GM12878 (cell line): Measurements from ENCODE around the gene FGF14. TPM values are rescaled to one million over a fixed set of nuclear protein-coding genes. Genes with fewer than 3 reads are reported as not detected.

Experiments
- ATAC-seq: fragments of 200-7000 bp; cut with Tn5 transposase; 3 replicates; pipeline ENCODE4 v1.9.1; 2020; ENCODE audit warnings: mild to moderate bottlenecking, moderate library complexity
- BruUV-seq: library from RNA; stranded (reverse); fragments of 400-500 nt; replicated peaks from 2 replicates; lab custom pipeline; 2021; lab: Mats Ljungman, UMichigan
- CTCF ChIA-PET: fragments of 300-600 bp; sonication (Branson Sonifier 250); formaldehyde crosslinking; extraction: SDS; loops from one replicate; lab custom pipeline; 2021; ENCODE audit warnings: inconsistent platforms; lab: Yijun Ruan, JAX
- POLR2A ChIA-PET: fragments of 350-600 bp; formaldehyde crosslinking; extraction: SDS; loops from one replicate; lab custom pipeline; 2021; ENCODE audit warnings: inconsistent platforms; lab: Charles Lee
- RAD21 ChIA-PET: fragments of 300-600 bp; sonication (Branson Sonifier 250); formaldehyde crosslinking; loops from one replicate; lab custom pipeline; 2023; ENCODE audit warnings: antibody characterized with exemption; ENCODE audit not compliant: unreplicated experiment; lab: Charles Lee
- SMC1A ChIA-PET: fragments of 300-600 bp; sonication (Branson Sonifier 250); formaldehyde crosslinking; loops from one replicate; lab custom pipeline; 2023; ENCODE audit not compliant: unreplicated experiment, uncharacterized antibody; lab: Charles Lee
- DNase-seq: peaks from one replicate; pipeline ENCODE4 v3.0.0-alpha.2; 2011; ENCODE audit warnings: low read depth, low spot score
- FAIRE-seq: peaks from 3 replicates; lab custom pipeline; 2011; peaks lifted over from hg19 to GRCh38; lab: Jason Lieb, UNC
- H2AFZ ChIP-seq: 2 replicates; pipeline ENCODE4 v1.6.0; 2011; ENCODE audit warnings: low read depth, low read length, control low read depth; ENCODE audit not compliant: control insufficient read depth
- H3K27ac ChIP-seq: 2 replicates; pipeline ENCODE4 v1.5.1; 2011; ENCODE audit warnings: control low read depth; ENCODE audit not compliant: control insufficient read depth, insufficient read depth
- H3K27me3 ChIP-seq, 2 experiments: replicated peaks in 1 of 2; 2 replicates each; pipeline versions ENCODE4 v1.6.0 to v1.6.1; 2011; ENCODE audit warnings: low read length in 1 of 2; ENCODE audit not compliant: control insufficient read depth in 2 of 2, insufficient read depth in 2 of 2
- H3K36me3 ChIP-seq, 2 experiments: 2 replicates each; pipeline ENCODE4 v1.5.1; 2011; ENCODE audit warnings: low read length in 1 of 2; ENCODE audit not compliant: control insufficient read depth in 2 of 2, insufficient read depth in 2 of 2
- H3K4me1 ChIP-seq: 2 replicates; pipeline ENCODE4 v1.6.1; 2011; ENCODE audit warnings: mild to moderate bottlenecking, low read length, moderate library complexity, mixed read lengths; ENCODE audit not compliant: control insufficient read depth, insufficient read depth
- H3K4me2 ChIP-seq: 2 replicates; pipeline ENCODE4 v1.6.0; 2011; ENCODE audit warnings: control low read depth; ENCODE audit not compliant: control insufficient read depth, insufficient read depth
- H3K4me3 ChIP-seq: fragments of 200-600 bp; sonication (generic); 2 replicates; pipeline ENCODE4 v1.5.1; 2016
- H3K79me2 ChIP-seq: 2 replicates; pipeline ENCODE4 v1.6.0; 2011; ENCODE audit warnings: low read length; ENCODE audit not compliant: control insufficient read depth, insufficient read depth
- H3K9ac ChIP-seq: 2 replicates; pipeline ENCODE4 v1.8.0; 2011; ENCODE audit warnings: low read length, control low read depth, mixed read lengths; ENCODE audit not compliant: control insufficient read depth, insufficient read depth
- H3K9me3 ChIP-seq: replicated peaks from 3 replicates; pipeline ENCODE4 v1.5.1; 2011; ENCODE audit warnings: mild to moderate bottlenecking, low read length; ENCODE audit not compliant: control insufficient read depth, insufficient read depth
- H4K20me1 ChIP-seq: 2 replicates; pipeline ENCODE4 v1.6.0; 2011; ENCODE audit not compliant: control insufficient read depth, insufficient read depth
- ATF7 ChIP-seq: fragments of 450-650 bp; IDR thresholded peaks from 2 replicates; pipeline ENCODE4 v1.6.1; 2016; ENCODE audit warnings: low read depth, mild to moderate bottlenecking
- CBX3 ChIP-seq: fragments of 200-600 bp; sonication (generic); IDR thresholded peaks from 2 replicates; pipeline ENCODE4 v1.6.1; 2016; ENCODE audit warnings: low read depth, borderline replicate concordance
- CREM ChIP-seq: IDR thresholded peaks from 2 replicates; pipeline ENCODE4 v1.6.1; 2014; ENCODE audit warnings: antibody characterized with exemption, low read depth
- KAT2A ChIP-seq: conservative IDR thresholded peaks from 2 replicates; pipeline ENCODE4 v1.6.1; 2011; ENCODE audit warnings: low read depth, low read length; ENCODE audit not compliant: control insufficient read depth
- KLF5 ChIP-seq: fragments of 450-650 bp; IDR thresholded peaks from 2 replicates; pipeline ENCODE4 v1.6.1; 2014; ENCODE audit warnings: mild to moderate bottlenecking; ENCODE audit not compliant: partially characterized antibody
- LARP7 ChIP-seq: fragments of 450-650 bp; IDR thresholded peaks from 2 replicates; pipeline ENCODE4 v1.6.1; 2017; ENCODE audit warnings: mild to moderate bottlenecking
- MLLT1 ChIP-seq: fragments of 450-650 bp; IDR thresholded peaks from 2 replicates; pipeline ENCODE4 v1.6.1; 2016; ENCODE audit warnings: mild to moderate bottlenecking
- MYB ChIP-seq: fragments of 150-350 bp; IDR thresholded peaks from 2 replicates; pipeline ENCODE4 v1.6.1; 2014; ENCODE audit warnings: mild to moderate bottlenecking, low read depth, low read length, borderline replicate concordance
- MYC ChIP-seq: IDR thresholded peaks from 2 replicates; pipeline ENCODE4 v1.6.1; 2011; ENCODE audit warnings: mild to moderate bottlenecking, low read length, moderate library complexity, inconsistent platforms; ENCODE audit not compliant: insufficient read depth, insufficient replicate concordance, insufficient read length, severe bottlenecking
- NKRF ChIP-seq: fragments of 450-650 bp; conservative IDR thresholded peaks from 2 replicates; pipeline ENCODE4 v1.6.1; 2017; ENCODE audit warnings: mild to moderate bottlenecking, moderate library complexity
- SUZ12 ChIP-seq: fragments of 200-600 bp; sonication (generic); IDR thresholded peaks from one replicate; pipeline ENCODE4 v1.6.1; 2018; ENCODE audit warnings: antibody characterized with exemption, mild to moderate bottlenecking; ENCODE audit not compliant: unreplicated experiment
- TCF7 ChIP-seq: IDR thresholded peaks from 2 replicates; pipeline ENCODE4 v1.6.1; 2014; ENCODE audit warnings: antibody characterized with exemption, borderline replicate concordance
- YBX1 ChIP-seq: fragments of 450-650 bp; IDR thresholded peaks from 2 replicates; pipeline ENCODE4 v1.6.1; 2016; ENCODE audit warnings: antibody characterized with exemption
- YY1 ChIP-seq: IDR thresholded peaks from 2 replicates; pipeline ENCODE4 v1.6.1; 2011; ENCODE audit warnings: low read depth, mild to moderate bottlenecking, low read length
- ZBTB4 ChIP-seq: fragments of 450-650 bp; formaldehyde crosslinking; IDR thresholded peaks from 2 replicates; pipeline ENCODE4 v1.4.0; 2022; ENCODE audit warnings: mild to moderate bottlenecking, moderate library complexity
- ZZZ3 ChIP-seq: IDR thresholded peaks from 2 replicates; pipeline ENCODE4 v1.6.1; 2011; ENCODE audit warnings: low read depth; ENCODE audit not compliant: control insufficient read depth, insufficient read length
- WGBS: methylation state at CpG from one replicate; pipeline ENCODE4 v1.1.6; 2016; ENCODE audit warnings: low lambda C conversion rate; ENCODE audit not compliant: insufficient replicate concordance, insufficient coverage; ENCODE audit errors: missing lambda C conversion rate; 5-methylcytosine and 5-hydroxymethylcytosine counted together
- in situ Hi-C: fragments of 300-500 bp; cut with MboI; formaldehyde crosslinking; loops from 9 replicates; pipeline ENCODE4 v1.14.3; 2018; ENCODE audit warnings: mixed read lengths
- intact Hi-C: fragments of 100-400 bp; cut with micrococcal nuclease; formaldehyde crosslinking; loops from one replicate; pipeline ENCODE4 v1.14.2; 2022; ENCODE audit not compliant: unreplicated experiment
- polyA plus RNA-seq, 11 experiments: library from polyadenylated mRNA; depleted of rRNA in 4 of 11; unstranded in 6 of 11; stranded (reverse) in 5 of 11; fragments of >200 nt; fragmentation: Nextera tagmentation in 4 of 11; fragmentation: Illumina TruSeq in 1 of 11; extraction: Ambion mirVana in 4 of 11; extraction: Trizol in 1 of 11; gene quantifications; 1 replicate in 1 of 11; 2 replicates in 10 of 11; pipeline versions ENCODE4 v1.2.1 to v1.2.3, GENCODE V29; 2011 to 2016; ENCODE audit warnings: inconsistent platforms in 2 of 11, missing spikeins in 2 of 11, low read depth in 1 of 11
- total RNA-seq, 4 experiments: library from RNA; depleted of rRNA in 3 of 4; stranded (reverse); fragments of >200 nt in 3 of 4; fragmentation: Illumina TruSeq in 1 of 4; extraction: Trizol in 1 of 4; gene quantifications; 2 replicates each; pipeline versions ENCODE4 v1.2.1 to v1.2.3, GENCODE V29; 2013 to 2021

Gene FGF14
- total and polyA plus RNA-seq, 10 of the 15 experiments (the other 5 are each of a cell fraction or from before 2014, with no cell fraction given), result under 0.01 to 0.44 (median 0.04) TPM

GRCh38 chr13:101868585-101869469, 533.0 kb downstream of the FGF14 start:
- intact Hi-C loops (no loop called here), in situ Hi-C loops (no loop called here)
- H3K9ac ChIP-seq, result no peak overlapping the region
- FAIRE-seq, result no peak
- BruUV-seq, result no TSS peak
- ChIA-PET RAD21 (no interaction called here), SMC1A (interaction anchor here (1.3 kb wide), 1 partner anchor 19 kb away, joined by 3 read pairs; no protein-coding TSS in a partner anchor), CTCF (no interaction called here), POLR2A (no interaction called here)
- H3K79me2 ChIP-seq, result no peaks in the 10 kb centered on the region
- H3K9me3 ChIP-seq, result no peaks in the 10 kb centered on the region
- H3K27ac ChIP-seq, result no peak overlapping the region
- no peaks in the 10 kb centered on the region for H3K4me1 ChIP-seq
- H3K4me3 ChIP-seq, result no peak overlapping the region
- peak; percentile 73 for ATAC-seq
- WGBS, result 14% methylated on average over 12 of the region's 12 CpGs
- no peak for DNase-seq
- no peaks in the 10 kb centered on the region for H3K36me3 ChIP-seq
- no peaks in the 10 kb centered on the region for H3K27me3 ChIP-seq
- H4K20me1 ChIP-seq, result no peaks in the 10 kb centered on the region
- H2AFZ ChIP-seq, result no peak overlapping the region
- H3K4me2 ChIP-seq, result no peak overlapping the region
- no peak for TF ChIP-seq TCF7
- TF ChIP-seq LARP7, result no peak
- no peak for TF ChIP-seq ZBTB4 (CRISPR knock-in tag)
- TF ChIP-seq ATF7, result no peak
- TF ChIP-seq NKRF, result no peak
- no peak for TF ChIP-seq MYB
- TF ChIP-seq CBX3, result no peak
- no peak for TF ChIP-seq KAT2A
- TF ChIP-seq ZZZ3, result no peak
- TF ChIP-seq YBX1, result no peak
- no peak for TF ChIP-seq MLLT1
- TF ChIP-seq KLF5, result no peak
- TF ChIP-seq MYC, result no peak
- no peak for TF ChIP-seq SUZ12
- TF ChIP-seq CREM, result no peak
- no peak for TF ChIP-seq YY1
